Activated CD4-positive, CD25-positive, alpha-beta regulatory T cell treated with anti-CD3 and anti-CD28 coated beads, Interleukin-2, amount 50 U/mL, for 16 hours (primary cell): ENCODE results near the gene CASKIN2.

Experiments
- DNase-seq: peaks from one replicate; pipeline ENCODE4 v3.0.0-alpha.2; 2020; ENCODE audit warnings: low read depth, low spot score

Gene CASKIN2

DNA sequence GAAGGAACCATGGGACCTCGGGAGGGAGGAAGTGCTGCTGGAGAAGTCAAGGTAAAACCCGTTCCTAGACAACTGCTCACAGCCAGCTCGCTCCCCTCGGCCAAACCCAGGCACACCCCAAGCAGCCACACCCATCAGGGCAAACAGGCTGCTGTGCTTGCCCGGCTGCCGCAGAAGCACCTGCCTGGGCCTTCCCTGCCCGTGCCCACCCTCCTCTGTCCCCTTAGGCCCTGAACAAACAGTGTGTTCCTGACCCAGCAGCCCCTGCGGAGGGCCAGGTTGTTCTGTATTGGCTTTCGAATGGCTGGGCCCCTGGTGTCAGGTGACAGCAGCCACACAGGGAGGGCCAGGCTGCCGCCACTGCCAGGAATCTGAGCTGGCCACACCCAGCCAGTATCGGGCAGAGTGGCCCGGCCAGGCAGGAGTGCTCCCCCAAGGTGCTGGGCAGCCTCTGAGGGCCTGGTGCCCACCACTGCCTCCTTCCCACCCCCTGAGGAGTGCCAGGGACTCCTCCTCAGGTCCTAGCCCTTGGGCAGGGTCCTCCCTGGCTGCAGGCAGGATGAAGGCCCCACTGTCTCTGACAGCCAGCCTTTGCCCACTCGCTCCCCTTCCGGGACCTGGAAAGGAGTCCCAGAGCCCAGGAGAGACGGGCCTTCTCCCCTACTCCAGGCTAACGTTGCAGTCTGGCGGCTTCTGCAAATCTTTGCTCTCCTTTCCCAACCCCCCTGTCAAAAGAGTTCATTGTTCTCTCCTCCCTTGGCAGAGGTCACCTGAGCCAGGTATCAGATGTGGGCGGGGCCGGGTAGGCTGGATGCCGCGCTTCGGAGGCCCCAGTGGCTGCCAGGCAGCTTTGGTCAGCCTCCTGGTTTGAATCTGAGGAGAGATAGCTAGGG lies 34.2 kb upstream of the CASKIN2 start:
- DNase-seq = no peak

DNA sequence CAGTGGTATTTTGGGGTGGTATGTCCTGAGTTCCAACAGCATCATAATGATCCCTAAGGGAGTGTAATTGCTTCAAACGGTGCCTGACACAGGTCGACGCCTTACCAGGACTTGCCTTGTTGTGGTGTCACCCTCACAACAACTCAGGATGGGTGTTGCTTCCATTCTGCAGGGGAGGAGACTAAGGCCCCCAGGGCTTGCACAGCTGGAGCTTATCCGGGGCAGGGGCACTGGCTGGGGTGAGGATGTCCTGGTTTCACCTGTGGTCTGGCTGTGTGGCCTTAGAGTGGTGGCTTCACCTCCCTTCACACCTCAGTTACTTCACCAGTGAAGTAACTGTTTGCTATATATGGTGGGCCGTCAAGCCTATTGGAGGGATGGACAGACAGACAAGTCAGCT lies 33.5 kb upstream of the CASKIN2 start:
- no peak for DNase-seq

DNA sequence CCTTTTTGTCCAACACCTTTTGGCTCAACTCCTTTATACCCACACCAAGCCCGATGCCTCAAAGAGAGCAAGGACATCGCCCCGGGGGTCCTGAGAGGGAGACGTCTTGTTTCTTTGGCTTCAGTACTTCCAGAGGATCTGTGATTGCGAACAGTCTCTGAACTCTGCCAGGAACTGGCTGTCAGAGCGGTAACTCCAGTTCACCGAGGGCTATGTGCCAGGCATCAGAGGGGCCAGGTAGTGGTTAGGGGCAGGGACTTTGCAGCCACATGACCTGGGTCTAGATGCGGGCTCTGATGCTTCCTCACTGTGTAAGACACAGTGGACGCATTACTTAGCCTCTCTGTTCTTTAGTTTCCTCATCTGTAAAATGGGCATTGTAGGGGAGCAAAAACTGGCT lies 31.8 kb upstream of the CASKIN2 start:
- DNase-seq = no peak

DNA sequence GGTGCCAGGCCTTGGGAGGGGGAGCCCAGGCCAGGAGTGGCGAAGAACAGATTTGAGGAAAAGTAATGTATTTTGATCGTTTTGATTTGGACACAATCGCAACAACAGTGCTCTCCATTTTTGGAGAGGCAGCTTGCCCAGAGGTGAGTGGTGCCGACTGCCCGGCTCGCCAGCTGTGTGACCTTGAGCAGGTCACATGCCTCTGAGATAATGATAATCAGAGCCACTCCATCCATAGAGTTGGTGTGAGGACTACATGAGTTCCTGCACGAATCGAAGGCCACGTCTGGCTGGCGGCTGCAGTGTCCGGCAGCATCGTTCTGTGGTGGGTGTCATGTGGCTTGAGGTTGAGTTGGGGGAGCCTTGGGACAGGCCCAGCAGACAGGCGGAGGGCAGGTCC lies 30.8 kb upstream of the CASKIN2 start:
- DNase-seq = no peak

DNA sequence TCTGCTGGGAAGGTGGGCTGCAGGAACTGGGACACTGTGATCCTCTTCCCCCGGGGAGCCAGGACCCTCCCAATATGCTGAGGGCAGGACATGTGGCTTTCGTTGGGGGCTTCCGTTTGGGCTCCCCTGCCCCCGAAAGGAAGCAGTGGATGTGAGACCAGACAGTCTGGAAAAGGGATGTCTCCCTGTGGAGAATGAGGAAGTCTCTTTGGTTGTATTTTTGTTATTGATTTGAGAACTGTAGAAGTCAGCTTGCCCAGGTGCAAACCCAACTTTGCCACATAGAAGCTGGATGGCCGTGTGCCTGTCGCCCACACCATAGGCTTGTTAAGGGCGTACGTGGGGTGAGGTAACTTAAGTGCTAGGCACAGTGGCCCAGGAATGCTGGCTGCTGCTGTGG lies 28.9 kb upstream of the CASKIN2 start:
- DNase-seq = no peak

DNA sequence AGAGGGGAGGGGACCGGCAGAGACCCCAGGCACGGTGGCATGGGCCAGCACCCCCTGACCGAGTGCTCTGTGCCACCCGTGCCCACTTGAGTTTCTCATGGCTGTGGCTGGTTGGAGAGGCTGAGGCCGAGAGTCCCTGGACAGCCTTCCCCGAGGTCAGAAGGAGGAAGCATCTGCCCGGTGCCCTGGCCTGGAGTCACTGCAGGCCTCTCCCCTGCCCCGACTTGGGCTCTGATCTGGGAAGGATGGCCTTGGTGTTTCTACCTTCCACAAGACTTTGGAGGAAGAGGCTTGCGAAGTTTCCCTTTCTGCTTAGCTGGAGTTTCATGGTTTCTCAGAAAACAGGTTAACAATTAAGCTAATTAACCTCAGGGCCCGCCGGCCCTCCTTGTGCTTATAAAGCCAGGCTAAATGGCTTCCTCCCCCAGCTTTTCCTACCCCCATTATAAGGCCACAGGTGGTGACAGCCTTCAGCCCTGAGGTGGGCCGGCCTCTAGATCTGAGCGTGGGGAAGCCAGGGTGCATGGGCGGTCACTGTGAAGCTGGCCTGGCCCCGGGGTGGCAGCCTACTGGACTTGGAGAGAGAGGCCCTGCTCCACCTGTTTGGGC lies 27.5 kb upstream of the CASKIN2 start:
- no peak for DNase-seq

DNA sequence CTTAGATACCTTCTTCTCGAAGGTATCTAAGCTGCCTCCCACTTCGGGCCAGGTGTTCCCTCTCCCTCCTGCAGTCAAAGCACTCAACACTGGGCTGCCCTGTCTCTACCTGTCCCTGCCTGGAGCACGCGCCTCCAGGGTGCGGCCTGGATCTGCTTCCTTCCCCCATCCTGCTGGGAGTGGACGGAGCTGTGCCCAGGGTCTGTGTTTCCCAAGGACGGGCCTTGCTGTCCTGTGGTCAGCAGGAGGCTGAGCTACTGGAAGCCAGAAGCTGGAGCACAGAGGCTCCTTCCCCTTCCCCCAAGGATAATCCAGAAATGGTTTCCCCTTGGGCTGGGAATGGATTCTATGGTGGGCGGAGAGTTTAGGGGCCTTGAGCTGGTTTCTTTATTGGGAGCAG lies 26.9 kb upstream of the CASKIN2 start:
- no peak for DNase-seq

DNA sequence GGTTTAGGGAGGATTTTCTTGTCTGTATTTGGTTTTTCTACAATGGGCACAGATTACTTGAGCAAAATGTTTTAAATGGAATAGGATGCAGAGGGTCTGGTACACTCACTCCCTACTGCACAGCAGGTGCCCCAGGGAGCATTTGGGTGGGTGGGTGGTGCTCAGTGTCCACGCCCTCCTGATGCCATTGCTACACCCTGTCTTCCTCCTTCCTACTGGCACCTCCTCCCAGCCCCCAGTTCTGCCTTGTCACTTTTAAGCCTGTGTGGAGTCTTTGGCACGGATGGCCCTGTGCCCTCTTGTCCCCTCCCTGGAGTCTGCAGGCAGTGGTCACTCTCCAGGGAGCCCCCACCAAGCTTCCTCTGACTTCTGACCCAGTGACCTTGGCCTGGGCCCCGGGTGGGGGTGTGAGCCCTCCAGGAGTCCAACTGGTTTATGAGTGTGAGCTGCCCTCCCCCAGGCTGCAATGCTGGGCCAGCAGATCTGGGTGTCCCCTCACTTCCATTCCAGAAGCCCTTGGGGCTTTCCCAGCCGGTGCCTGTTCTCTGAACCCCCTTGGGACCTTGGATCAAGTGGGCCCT lies 25.7 kb upstream of the CASKIN2 start:
- DNase-seq = no peak

DNA sequence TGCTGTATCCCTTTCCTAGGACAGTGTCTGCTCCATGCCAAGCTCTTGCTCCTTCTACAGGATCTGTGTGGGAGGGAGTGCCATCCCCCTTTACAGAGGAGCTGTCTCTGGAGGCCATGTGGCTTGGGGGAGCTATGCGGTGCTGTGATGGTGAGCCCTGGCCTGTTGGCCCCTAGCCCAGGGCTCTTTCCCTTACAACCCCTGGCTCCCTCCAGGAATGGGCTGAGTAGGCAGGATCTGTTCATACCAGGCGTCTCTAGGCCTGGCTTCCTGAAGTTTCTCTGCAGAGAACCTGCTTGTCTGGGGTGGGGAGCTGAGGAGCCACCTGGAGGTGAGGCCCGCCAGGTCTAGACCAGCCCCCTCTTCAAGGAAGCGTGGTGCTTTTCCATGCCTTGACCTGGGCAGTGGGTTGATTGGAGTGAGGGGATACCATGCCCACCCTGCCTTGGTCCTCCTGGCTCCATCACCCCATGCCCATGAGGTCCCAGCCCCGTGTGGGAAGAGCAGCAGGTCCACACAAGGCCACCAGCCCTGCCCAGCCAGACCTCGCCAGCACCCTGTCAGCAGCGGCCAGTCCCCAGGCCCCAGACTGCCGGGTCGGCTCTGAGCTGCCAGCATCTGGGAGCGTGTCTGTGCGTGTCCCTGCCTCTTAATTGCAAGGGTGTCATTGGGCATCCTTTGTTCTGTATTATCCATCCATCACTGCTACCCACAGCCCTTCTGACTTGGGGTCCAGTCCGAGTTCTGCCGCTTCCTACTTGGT lies 24.8 kb upstream of the CASKIN2 start:
- DNase-seq = no peak

DNA sequence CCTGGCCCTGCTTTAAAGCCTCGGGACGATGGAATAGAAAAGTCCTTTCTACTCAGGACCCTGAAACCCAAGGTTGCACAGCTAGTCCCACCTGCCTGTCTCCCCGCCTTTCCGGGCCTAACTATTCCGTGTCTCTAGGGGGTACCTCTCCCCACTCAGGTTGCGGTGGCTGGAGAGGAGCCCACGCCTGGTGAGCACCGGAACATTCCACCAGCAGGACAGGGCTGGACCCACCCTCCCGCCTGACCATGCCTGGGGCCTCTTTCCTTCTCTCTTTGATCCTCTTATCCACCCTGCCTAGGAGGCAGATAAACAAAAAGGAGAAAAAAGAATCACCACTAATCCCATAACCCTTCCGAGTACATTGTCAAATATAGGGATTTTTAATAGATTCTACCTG lies 21.0 kb upstream of the CASKIN2 start:
- DNase-seq = no peak

DNA sequence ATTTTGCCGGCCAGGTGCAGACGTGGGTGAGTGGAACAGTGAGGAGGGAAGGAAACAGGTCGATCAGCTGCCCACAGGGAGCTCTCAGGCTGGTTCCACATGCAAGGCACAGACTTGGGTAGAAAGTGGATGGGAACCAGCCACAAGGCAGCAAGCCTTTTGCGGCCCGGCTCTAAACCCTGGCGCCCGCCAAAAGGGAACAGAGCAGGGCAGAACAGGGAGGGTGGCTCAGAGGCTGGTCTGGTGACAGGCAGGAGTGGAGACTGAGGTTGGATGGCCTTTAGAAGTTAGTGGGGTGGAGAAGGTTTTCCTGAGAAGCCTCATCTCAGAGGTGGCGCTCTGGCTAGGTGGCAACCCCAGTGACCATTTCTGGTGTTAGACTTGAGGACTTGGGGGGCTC lies 20.5 kb upstream of the CASKIN2 start:
- no peak for DNase-seq

DNA sequence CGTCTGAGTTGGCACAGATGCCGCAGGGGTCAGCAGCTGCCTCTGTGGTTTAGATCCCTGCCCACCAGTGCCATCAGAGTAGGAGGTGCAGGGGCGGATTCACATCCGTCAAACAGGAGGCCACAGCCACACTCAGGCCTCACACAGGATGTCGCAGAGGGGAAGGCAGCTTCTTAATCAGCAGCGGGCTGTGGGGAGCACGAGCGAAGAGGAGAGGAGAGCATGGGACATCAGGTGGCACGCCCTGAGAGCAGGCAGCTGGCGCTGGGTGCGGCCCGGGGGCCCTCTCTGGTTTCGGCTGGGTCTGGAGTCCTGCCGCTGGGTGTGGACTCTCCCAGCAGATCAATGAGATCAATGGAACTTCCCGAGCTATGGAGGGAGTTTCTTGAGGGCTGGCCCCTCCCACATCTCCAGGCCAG lies 19.8 kb upstream of the CASKIN2 start:
- DNase-seq = no peak

DNA sequence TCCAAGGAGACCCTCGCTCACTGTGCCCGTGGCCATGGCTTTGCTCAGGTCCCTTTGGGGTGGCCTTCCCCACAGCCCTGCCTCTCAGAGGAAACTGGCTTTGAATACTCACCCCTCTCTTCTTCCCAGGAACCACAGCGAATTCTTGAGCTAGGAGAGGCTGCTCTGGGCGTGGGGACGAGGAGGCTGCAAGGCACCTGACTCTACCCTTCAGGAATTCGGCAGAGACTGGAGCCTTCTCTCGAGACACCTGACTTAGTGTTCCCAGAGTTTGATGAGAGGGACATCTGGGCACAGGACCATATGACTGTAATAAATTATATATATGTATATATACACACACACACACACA lies 16.4 kb upstream of the CASKIN2 start:
- DNase-seq = no peak

DNA sequence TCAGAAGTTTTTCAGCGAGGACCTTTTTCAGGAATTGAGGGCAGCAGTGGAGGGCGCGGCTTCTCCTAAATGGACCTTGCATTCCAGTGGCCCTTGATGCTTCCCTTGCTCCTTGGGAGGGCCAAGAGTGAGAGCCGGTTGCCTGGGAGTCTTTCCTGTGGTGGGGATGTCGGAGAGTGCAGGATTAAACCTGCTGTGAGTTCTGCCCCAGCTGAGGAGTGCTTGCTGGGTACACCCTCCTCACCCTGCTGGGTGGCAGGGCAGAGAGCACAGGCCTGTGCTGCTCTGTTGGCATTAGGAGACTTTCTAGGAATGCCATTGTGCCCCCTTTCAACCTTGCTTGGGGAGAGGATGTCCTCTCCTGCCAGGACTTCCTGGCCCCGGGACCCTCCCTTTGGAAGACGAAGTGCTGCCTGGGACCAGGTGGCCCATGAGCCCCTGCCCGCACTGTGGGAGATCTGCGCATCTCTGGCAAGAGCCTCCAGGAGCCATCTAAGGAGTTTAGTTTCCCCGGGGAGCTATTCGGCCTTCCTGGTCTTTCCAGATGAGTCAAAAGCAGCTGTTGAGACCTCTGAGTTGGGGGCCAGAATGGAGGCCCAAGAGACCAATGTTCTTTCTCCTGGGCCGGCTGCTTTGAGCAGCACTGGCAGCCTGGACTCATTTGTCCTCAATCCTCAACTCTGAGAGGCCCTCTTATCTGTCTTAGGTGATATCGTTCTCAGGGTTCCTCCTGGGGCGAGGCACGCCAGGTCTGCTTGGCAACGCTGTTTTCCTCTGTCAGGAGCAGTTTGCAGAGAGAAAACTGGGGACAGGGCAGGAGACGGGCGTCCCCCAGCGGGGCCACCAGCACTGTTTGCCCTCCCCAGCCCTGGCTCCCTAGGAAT lies 15.7 kb upstream of the CASKIN2 start:
- no peak for DNase-seq

DNA sequence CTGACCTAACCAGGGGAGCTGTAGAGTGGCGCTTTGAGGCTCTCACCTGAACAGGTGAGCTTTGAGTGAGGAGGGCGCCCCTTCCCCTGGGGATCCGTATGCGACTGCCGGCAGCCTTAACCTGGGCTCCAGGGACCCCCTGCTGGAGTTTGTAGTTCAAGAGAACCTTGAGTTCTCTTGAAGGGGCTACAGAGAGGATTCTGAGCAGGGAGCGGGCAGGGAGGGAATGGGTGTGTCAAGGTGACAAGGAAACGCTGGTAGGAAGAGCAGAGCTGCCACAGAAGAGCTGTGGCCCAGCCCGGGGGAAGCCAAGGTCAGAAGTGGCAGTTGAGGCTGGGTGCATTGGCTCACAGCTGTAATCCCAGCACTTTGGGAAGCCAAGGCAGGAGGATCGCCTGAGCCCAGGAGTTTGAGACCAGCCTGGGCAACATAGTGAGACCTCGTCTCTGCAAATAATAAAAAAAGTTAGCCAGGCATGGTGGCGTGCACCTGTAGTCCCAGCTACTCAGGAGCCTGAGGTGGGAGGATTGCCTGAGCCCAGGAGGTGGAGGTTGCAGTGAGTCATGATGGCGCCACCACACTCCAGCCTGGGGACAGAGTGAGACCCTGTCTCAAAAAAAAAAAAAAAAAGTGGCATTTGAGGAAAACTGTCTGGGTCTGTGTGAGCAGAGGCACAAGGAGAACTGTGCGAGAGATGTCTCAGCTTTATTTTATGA lies 11.4 kb upstream of the CASKIN2 start:
- no peak for DNase-seq

DNA sequence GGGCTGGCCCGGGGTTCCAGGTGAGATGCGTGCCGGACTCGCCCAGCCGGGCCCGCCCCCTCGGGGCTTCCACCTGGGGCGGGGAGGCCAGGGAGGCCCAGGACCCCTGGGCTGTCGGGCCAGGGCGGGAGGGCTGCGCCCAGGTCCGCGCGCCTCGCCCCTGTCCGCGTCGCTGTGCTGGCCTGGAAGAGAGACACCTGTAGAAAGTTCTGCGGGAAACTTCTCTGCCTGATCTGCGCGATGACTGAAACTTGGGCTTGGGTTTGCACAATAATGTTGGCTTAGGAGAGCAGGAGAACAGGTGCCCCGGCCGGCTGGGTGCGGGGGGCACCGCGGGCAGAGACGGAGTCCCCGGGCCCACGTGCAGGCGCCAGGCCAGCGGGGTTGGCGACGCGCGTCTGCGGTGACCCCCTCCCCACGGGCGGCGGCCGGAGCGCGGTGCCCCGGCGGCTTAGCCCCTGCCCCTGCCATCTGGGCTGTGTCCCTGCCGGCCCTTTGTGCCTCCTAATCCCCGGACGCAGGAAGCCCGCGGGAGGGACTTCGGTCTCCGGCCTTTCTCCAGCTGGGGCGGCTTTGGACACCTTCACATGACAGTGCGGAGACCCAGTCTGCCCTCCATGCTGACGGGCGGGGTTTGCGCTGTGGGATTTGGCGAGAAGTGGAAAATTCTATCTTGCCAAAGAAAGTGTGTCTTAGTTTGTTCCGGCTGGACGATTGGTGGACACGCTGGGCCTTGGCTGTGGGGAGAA lies 10.6 kb upstream of the CASKIN2 start:
- DNase-seq = no peak

DNA sequence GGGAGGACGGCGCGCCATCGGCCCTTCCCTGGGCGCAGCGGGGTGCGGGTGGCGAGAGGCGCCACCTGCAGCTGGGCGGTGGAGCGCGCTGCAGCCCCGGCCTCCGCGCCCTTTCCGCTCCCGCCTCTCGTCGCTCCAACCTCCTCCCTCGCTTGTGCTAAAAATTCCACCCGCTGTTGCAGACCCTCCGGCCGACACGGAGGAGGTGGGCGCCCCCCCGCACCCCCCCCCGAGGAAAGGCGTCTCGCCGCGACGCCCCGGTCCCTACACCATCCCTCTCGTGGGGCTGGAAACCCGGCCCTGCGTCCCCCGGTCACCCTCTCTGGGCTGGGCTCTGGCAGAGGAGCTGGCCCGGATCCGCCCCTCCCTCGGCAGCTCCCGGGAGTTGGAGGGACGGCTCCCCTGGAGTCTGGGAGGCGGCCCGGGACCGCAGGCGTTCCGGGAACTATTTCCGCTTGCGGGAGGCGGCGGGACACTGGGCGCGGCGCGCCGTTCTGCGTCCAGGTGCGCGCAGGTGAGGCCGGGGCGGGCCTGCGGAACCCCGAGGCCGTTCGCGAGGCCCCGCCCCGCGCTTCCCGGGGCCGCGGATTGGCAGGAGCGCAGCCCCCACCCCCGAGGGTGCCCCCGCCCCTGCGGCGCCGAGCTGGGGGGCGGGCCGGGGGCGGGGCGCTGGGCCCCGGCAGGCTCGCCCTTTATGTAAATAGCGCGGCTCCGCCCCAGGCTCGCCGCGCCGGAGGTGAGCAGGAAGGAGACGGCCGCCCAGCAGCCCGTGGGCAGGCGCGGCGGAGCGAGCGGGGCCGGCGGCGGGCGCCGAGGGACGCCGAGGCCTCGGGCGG lies 9.9 kb upstream of the CASKIN2 start, which contains the start of gene LLGL2:
TSS of gene LLGL2 (plus strand) at position 728 of the 836 bp plus-strand sequence. CDS start 17,730 bp downstream, outside the sequence.
- peak; percentile 67 for DNase-seq

DNA sequence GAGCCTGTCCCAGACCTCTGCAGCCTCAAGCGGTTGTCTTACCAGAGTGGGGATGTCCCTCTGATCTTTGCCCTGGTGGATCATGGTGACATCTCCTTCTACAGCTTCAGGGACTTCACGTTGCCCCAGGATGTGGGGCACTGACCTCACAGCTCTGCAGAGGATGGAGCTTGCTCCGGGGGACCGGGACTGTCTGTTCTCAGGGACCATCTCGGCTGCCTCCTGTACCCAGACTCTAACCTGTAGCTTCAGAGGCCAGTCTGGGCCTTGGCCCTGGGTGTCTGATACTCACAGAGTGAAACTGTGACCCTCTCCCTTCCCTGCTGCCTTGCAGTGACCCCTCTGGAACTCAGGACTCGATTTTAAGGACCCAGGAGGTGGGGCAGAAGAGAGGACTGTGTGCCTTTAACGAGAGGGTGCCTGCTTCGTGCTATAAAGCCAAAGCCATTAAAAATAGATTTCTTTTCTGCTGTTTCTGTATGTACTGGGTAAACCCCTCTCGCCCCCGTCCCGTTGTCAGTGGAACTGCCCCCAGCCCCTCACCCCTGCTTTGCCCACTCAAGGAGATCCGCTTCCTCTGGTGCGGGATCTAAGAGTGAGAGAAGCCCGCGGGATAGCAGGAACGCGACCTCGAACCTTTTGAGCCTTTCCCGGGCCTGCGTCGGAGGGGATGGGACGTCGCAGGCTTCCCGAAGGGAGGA lies 9.1 kb upstream of the CASKIN2 start:
- DNase-seq = no peak
